Non-pigmented ciliary epithelial cell (primary cell): ENCODE measurements around the gene FSTL4.

Experiments
- DNase-seq: peaks from one replicate; pipeline ENCODE4 v3.0.0-alpha.2; 2010; ENCODE audit warnings: low read depth

Gene FSTL4

DNA sequence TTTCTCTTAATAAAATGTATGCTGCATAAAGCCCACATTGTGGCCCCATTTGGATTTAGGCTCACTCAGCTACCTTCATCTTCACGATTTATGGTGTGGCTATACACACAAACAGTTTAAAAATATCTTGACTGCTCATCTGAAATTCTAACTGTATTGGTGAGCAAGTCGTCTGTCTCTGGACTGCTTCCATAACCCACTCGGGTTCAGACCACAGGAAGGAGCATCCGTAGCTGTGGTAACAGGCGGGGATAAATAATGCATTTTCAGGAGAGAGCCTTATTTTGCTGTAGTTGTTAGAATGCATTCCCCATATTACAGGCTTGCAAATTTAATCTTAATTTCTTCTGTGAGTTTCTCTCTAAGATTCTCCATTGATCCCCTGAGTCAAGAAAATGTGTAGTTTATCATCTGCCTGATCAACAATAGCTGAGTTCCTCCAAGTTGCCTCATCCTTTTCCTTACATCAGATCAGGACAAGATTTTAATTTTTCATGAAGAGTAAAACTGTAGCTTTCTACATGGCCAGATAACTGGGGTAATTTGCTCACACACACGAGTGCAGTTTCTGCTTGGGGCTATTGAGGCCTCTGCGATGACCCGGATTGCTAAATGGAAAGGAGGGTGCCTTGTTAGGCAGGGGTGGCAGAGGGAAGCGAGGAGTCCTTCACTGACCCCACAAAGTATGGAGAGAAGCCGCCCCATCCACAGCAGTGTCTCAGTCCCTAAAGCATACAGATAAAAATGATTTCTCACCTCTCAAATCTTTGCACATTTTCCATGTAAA, 133.9 kb downstream of the FSTL4 start:
- no peak for DNase-seq

DNA sequence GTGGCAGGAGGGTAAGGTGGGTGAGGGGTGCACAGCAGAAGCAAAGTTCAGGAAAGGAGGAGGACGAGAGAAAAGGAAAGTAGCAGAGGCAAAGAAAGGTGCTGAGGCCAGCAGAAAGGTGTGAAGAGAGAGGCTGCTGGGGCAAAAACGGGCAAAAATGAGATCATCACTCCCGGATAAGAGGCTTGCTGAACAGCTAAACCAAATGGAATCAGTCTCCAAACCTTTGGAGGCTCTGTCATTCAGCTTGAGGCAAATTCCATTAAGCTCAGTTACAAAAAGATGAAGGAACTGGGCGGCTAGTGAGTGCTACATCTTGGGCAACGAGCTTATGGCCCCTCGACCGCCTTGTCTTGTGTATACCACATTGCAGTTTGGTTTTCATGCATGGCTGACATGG, 136.4 kb downstream of the FSTL4 start:
- DNase-seq = no peak

DNA sequence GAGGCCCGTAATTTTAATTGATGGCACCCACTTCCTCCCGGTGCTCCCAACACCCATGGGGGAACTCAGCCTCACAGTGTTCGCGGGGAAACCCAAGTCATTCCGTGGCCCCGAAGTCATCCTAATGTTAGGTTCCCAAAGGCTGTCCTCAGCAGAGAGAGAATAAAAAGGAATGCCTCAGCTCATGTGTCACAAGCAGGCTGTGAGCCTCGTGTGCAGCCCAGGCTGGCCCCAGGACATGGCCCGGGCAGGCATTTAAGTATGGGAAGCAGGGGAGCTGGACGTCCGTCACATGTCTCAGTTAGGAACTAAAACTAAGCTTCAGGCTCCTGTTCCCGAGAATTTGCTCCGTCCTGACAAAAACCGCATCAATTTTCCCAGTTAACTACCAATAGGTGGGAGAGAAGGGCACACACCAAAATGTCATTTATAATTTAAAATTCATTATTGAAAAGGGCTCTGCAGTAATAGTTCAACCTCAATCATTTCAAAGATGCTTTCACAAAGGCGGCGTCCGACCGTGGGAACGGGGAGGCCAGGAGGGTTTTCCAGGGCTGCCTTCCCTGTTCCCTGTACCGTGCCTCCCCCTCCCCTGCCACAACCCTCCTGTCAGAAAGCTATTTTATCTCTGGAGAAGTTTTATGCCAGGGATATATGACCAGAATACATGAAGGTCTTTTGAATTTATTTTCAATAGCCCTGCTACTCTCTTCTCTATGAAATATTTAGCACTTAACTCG, 137.3 kb downstream of the FSTL4 start:
- DNase-seq = no peak

DNA sequence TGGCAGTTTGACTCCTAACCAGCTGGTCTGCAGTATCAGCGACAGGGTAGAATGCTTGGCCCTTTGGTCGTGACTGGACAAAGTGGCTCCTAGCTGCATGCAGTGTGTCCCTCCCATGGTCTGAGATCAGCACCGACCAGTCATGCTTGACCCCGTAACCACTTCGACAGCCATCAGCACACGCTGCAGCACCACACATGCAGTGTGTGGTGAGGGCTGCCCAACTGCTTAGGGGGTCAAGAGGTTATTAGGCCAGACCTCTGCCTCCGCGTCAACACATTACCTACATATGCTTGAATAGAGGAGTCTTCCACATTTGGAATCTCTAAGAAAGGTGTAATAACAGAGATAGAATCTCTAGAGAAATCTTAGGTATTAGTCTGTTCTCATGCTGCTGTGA, 139.1 kb downstream of the FSTL4 start:
- no peak for DNase-seq

DNA sequence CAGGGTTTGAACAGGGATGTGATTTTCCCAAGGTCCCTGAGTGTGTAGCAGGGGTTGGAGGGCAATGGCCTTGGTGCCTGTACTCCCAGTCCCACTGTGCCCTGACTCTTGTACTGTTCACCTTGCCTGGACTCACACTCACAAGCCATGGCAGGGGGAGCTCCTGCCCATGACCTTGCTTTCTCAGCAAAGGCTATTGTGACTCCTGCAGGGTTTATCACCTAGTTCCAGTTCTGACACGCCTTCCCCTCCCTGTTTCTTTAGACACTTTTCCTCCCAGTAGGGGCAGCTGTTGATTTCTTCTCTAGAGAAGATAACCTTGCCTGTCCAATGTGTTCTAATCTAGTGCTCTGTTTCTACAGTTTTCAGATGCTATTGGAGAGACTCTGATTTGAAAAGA, 139.5 kb downstream of the FSTL4 start:
- DNase-seq = no peak

DNA sequence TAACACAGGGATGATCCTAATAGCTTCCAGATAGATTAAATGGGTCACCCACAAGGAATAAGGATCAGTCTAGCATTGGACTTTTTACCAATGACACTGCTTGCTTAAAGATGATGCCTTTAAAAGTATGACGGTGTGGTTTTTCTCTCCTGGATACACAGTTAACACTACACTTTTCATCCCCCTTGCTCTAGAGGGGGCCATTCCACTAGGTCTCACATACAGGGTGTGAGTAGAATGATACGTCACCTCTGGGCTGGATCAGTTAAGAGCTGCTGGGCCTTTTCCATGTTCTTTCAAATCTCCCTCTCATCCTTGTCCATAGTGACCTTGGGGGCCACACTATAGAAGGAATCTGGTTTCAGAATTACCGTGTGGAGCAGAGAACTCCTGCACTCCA, 140.6 kb downstream of the FSTL4 start:
- DNase-seq = no peak

DNA sequence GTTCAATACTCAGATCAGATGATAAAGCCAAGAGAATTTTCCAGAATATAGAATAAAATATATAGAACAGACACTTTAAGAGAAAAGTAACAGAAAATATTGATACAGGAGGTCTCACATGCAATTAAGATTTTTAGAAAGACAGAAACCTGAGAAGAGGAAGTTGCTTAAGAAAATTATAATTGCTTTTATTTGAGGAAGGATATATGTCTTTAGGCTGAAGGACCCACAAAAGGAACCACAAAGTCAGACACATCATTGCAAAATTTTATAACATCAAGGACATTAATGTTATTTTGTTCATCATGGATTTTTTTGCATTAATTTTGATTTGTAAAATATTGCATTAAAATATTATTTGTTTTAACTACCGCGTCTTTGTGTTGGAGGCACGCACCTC, 141.5 kb downstream of the FSTL4 start:
- DNase-seq = no peak

DNA sequence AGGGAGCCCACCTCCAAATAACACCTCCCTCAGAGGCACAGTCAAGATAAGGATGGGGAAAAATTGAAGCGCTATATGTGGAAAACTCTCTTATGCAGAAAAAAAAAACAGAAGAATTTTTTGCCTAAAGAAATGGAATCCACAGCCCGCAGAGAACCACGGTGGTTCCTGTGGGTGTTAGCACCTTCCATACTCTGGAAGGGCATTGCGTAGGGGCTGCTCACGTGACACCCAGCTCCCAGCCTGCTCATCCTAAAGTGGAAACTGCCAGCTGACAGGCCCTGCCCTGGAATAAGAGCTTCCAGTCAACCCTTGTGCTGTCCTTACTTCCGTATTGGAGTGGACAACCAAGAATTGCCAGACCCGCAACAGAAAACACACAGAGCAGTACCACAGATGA, 142.5 kb downstream of the FSTL4 start:
- DNase-seq = no peak

DNA sequence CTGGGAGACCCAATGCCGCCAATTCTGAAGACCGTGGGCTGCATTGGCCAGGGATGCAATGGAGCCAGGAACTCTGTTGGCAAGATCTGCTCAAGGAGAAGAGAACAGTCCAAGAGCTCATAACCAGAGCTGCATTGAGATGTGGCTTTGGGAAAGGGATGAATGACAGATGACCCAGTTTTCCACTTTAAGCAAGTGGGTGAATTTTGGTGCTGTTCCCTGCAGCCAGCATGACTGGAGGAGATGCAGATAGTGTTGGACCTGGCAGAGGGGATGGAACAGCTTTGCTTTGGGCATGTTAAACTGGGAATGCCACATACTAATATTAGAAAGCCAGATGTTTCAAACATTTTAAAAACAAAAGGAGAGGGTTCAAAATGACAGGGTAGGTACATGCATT, 143.1 kb downstream of the FSTL4 start:
- DNase-seq = no peak

DNA sequence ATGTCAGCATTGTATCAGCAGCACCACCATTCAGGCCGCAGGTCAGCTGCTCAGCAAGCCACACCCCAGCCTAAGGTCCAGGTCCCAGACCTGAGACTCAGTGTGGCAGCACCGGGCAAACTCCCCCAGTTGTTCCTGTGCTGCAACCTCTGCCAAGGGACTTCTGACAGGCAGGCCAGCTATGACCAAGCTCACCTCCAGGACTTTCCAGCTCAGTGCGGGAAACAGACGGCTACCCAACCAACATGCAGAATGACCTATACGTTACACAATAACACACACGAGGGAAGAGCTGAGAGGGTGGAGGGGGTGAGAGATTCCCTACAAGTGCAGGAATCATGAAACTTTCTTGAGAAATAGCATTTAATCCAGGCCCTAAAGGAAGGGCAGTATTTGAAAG, 143.7 kb downstream of the FSTL4 start:
- DNase-seq = no peak

DNA sequence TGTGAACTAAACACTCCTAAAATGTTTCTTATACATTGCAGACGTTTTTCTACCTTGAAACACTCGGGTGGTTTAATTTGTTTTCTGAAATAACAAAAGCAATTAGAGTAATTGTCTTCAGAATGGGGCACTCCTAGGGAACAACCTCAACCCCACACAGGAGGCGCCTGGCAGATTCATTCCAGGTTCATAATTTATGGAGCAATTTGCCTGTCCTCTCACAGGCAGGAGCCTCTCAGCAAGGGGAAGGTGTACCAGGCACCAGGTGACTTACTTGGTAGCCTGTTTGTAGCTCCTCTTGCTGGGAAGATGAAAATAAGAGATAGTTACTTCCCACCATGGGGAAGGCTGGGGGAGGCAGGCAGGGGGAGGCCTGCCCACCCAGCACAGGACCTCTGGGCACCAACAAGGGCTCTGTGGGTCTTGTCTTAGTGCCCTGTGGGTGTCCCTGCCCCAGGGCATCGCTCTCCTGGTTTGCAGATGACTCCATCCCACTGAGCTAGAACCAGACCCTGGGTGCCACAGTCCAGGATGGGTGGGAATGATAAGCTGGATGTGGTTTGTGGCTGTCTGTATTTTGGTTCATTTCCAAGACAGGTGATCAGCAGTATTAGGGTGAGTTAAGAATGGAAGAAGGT, 144.4 kb downstream of the FSTL4 start:
- DNase-seq = no peak

DNA sequence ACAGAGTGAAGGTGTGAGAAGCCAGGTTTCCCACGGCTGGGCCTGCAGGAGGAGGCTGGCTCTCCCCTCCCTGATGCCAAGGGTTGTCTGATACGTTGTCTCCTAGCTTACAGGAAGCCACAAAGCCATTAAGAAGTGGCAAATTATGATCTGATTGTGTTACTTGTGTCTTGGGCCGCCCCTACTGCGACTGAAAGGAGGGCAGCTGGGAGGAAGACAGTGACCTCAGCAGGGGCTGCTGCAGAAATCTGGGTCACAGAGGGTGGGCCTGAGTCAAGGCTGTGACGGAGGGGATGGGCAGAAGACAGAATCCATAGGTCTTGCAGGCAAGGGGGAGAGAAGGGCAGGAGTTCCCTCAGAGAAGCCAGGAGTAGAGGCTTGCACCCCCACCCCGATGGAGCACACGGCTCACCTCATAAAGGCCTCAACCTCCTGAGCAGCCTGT, 145.0 kb downstream of the FSTL4 start:
- no peak for DNase-seq

DNA sequence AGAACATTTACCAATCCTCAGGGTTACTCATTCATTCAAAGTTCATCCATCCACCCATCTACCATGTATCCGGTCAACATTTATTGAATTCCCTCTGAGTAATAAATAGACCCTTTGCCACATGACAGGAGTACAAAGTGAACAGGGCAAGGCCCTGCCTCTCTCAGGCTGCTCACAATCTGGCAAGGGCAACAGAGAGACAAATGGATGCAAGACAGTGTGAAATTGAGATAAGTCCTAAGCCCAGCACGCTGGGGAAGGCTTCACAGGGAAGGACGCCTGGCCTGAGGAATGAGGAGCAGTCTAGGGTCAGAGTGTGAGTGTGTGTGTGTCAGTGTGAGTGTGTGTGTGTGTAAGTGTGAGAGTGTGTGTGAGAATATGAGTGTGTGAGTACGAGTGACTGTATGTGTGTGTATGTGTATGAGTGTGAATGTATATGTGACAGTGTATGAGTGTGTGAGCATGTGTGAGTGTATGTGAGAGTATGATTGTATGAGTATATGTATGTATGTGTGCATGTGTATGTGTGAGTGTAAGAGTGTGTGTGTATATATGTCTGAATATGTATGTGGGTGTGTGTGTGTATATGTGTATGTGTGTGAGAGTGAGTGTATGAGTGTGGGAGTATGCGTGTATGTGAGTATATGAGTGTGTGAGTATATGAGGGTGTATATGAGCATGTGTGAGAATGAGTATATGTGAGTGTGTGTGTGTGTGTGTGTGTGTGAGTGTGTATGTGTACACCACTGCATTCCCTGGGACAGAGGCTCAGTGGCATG, 145.6 kb downstream of the FSTL4 start:
- no peak for DNase-seq

DNA sequence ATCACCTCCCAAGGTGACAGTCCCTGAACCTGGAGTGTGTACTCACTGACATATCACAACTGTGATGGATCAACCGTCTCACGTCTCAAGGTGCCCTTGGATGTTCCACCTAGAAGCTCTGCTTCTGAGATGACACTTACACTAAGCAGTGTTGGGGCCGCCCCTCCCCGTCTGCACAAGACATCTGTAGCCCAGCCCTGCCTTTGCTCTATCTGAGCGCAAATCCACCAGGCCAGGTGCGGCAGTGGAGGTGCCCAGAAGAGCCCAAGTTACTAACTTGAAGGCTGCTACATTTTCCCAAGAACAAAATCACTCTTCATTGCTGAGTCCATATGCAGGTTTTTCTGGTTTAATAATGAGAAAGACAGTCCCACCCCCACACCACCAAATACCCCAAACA, 148.3 kb downstream of the FSTL4 start:
- no peak for DNase-seq

DNA sequence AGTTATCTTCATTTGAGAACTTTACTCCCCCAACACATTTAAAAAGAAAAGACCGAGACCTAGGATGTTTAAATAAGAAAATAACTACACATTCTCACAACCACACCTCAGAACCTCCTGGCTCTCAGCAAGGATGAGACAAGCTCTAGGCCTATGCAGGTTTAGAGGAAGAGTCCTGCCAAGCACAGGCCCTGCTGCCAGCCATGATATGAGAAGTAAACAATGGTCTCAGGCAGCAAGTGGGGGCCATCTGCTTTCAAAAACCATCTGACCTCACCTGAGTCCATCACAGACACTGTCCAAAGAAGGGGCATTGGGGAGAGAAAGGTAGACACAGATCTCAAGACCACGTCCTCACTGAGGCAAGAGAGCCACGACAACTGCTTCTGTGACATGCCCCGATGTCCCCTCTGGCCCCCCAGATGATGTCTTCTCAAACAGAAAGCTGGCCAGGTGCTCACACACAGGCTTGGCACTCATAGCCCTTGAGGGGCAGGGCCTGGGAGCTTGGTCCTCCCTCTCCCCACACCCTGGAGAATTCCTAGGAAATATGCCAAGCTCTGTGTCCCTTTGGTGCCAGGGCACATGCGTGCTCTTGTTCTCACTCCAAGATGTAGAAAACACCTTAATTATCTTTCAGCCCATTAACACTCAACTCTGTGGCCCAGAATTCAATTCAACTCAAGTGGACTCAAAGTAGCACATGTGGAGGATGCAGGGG, 150.4 kb downstream of the FSTL4 start:
- DNase-seq = no peak

DNA sequence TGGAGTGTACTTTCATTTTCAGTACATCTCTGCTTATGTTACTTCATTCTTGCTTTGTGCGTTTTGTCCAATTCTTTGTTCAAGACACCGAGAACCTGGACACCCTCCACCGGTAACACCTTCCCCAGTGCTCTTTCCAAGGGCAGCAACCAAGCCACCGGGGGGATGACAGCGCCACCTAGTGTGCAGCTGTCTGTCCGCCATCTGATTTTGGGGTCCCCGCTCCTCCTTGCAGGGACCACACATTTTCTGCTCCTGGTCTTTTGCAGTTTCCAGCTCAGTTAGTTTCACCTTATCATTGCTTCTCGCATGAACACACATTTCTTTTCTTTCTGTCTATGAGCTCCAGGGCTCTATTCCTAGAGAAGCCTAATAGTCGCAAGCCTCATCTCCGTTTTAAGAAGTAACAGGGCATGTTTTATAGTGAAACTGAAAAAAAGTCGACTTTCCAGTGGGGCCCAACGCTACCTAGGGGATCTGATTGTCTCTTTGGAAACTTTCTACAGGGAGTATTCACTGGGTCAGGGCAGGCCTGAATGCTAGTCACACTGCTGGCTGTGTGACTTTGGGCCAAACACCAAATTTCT, 152.1 kb downstream of the FSTL4 start:
- DNase-seq = no peak

DNA sequence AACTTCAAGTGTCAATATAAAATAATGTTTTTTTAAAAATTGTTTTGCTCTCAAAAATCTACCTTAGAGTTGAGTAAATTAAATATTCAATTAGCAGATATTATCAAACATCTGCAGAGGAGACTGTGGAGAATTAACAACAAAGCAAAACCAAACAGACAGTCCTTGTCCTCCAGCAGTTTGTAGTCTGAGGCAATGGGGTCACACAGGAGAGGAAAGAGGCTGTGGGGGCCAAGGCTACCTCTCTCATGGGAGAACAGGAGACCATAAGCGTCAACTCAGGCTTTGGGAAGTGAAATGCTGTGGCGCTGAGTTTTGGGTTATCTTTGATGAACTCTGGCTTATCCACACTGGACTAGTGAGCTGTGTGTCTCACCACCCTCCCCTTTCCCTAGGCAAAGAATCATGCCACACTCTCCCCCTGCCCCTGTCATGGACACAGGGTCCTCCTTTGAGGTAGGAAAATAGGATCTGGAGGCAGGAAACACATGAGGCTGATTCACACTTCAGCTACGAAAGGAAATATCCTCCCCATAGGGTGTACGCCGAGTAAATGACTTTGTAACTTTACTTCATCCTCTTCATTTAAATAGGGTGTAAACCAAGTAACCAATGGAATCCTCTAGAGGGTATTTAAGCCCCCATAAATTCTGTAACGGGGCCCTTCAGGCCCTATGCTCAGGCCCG, 152.7 kb downstream of the FSTL4 start:
- DNase-seq = no peak

DNA sequence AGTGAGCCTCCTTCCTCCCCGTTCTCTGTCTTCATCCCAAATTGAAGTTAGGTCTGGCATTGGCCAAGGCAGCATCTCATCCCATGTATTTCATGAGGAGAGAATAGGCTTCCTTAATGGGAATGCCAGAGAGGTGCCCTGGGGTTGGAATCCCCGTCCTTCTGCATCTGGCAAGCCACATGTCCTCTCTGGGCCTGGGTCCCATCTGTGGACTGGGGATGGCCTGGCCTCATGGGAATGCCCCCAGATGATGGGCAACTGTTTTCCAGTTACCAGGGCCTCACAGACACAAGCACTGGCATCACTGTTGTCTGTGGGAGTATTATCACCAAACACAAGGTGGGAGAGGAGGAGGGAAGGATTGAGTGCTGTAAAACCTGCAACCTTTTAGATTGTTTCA, 153.9 kb downstream of the FSTL4 start:
- DNase-seq = no peak

DNA sequence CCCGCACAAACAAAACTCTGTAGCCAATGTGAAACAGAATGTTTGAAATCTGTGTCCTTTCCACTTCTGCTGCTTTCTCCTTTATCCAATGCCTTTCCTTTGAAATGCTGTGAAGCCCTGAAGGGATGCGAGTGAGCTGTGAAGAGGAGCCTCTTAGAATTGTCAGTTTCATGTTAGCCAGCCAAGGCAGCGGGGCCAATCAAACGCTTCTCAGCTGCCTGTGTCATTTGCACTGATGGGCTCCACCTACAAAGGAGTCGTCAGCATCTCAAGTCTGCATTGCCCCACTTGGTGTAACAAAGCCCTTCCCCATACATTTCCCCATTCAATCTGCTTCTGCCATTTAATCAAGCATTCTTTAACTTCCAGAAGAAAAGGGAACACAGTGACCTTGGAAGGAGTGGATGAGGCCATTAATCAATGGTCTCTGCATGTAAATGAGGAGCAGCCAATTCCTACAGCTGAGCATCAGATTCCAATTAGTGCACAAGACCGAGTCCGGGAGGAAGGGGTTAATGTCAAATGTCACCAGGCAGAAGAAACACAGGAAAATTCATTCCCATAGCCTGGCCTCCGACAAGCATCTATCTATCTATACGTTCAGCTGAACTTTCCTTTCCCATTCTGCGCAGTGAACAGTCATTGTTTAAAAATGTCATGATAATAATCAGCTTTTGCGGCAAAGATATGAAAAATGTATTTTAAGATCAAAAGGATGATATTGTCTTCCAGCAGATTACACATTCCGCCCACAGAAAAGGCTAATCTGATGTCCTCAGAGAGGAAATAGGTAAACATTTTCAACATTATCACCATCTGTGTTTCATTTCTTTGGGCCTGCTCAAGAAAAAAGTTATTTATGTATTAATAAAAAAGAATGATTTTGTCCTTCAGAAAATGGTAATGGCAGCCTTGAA, 154.6 kb downstream of the FSTL4 start:
- peak; percentile 20 for DNase-seq
